Transverse colon (tissue), 3 donors: ENCODE data around the gene GATA5.

Experiments used
- CTCF ChIP-seq, 5 experiments: fragments of 200-600 bp in 3 of 5; fragments of 450-650 bp in 2 of 5; sonication (generic) in 3 of 5; IDR thresholded peaks; 1 replicate in 2 of 5; 2 replicates in 3 of 5; pipeline ENCODE4 v1.5.1; 2016 to 2017; ENCODE audit warnings: antibody characterized with exemption in 5 of 5, inconsistent platforms in 3 of 5, mild to moderate bottlenecking in 2 of 5, moderate library complexity in 1 of 5
- EP300 ChIP-seq: sonication (generic); formaldehyde crosslinking; IDR thresholded peaks from one replicate; pipeline ENCODE4 v1.6.1; 2017; ENCODE audit warnings: antibody characterized with exemption, low read depth
- POLR2A ChIP-seq: fragments of 450-650 bp; IDR thresholded peaks from one replicate; pipeline ENCODE4 v1.6.1; 2016; ENCODE audit warnings: antibody characterized with exemption, mild to moderate bottlenecking, moderate library complexity

GRCh38 chr20:62448038-62448437 lies 27.8 kb downstream of the GATA5 start:
- TF ChIP-seq CTCF (IDR thresholded peaks at IDR 0.05), result no peak
- no peak for TF ChIP-seq EP300
- no peak for TF ChIP-seq POLR2A
